ENCODE measurements around the gene UGT2B7. TPM values are rescaled to one million over a fixed set of nuclear protein-coding genes. Genes with fewer than 3 reads are reported as not detected.

The UGT2B7 gene
- total RNA-seq, 2 donors from 2014 or later, result 3.0 to 8.4 TPM

- TF ChIP-seq, protein P1, sequence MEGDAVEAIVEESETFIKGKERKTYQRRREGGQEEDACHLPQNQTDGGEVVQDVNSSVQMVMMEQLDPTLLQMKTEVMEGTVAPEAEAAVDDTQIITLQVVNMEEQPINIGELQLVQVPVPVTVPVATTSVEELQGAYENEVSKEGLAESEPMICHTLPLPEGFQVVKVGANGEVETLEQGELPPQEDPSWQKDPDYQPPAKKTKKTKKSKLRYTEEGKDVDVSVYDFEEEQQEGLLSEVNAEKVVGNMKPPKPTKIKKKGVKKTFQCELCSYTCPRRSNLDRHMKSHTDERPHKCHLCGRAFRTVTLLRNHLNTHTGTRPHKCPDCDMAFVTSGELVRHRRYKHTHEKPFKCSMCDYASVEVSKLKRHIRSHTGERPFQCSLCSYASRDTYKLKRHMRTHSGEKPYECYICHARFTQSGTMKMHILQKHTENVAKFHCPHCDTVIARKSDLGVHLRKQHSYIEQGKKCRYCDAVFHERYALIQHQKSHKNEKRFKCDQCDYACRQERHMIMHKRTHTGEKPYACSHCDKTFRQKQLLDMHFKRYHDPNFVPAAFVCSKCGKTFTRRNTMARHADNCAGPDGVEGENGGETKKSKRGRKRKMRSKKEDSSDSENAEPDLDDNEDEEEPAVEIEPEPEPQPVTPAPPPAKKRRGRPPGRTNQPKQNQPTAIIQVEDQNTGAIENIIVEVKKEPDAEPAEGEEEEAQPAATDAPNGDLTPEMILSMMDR (IDR thresholded peaks at IDR 0.05), result no peak
- Histone ChIP-seq H3K36me3 (no peaks in the 10 kb centered on the region), H3K9me3 (no peaks in the 10 kb centered on the region), H3K9ac (ENCODE audit: low read depth in 2 of 2, low read length in 2 of 2) (no peak overlapping the region), H3K4me1 (no peaks in the 10 kb centered on the region), H3K27me3 (no peaks in the 10 kb centered on the region), H3K27ac (no peak overlapping the region), H3K4me3 (no peak overlapping the region)
- intact Hi-C loops (cut with DNase I), result no loop called here
- DNase-seq, result no peak
Measured at GRCh38 chr4:69126024-69126423, 29.8 kb downstream of the UGT2B7 start.

DNA sequence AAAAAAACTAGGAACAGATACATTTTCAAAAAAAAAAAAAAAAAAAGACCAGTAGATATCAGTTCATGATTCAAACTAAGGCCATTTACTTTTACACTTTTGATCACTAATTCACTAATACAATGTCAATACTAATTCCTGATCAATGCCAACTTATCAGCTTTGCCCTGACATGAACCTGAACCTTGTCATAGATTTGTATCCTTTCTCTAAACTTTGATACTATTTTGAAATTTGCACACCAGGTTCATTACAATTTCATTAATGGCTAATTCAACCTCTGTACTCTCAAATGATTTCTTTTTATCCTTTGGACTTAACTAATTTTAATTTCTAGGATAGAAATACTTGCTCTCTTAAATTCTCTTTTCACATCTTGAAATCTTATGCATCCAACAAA lies 37.7 kb downstream of the UGT2B7 start:
- Histone ChIP-seq H3K4me1 (no peaks in the 10 kb centered on the region), H3K4me3 (no peak overlapping the region), H3K36me3 (no peaks in the 10 kb centered on the region), H3K27me3 (no peaks in the 10 kb centered on the region), H3K9ac (ENCODE audit: low read depth in 2 of 2, low read length in 2 of 2) (no peak overlapping the region), H3K27ac (no peak overlapping the region), H3K9me3 (no peaks in the 10 kb centered on the region)
- no peak for DNase-seq
- TF ChIP-seq, protein P1 (IDR thresholded peaks at IDR 0.05), result no peak
- intact Hi-C loops (cut with DNase I), result no loop called here

GRCh38 chr4:69134471-69134870 lies 38.2 kb downstream of the UGT2B7 start:
- intact Hi-C loops (cut with DNase I), result no loop called here
- no peak overlapping the region for H3K9ac ChIP-seq (ENCODE audit: low read depth in 2 of 2, low read length in 2 of 2)

GRCh38 chr4:69141320-69141719 lies 45.0 kb downstream of the UGT2B7 start:
- TF ChIP-seq, protein P1 (IDR thresholded peaks at IDR 0.05), result no peak
- Histone ChIP-seq H3K27ac (no peak overlapping the region), H3K4me3 (no peak overlapping the region)

More at GRCh38 chr4:69134471-69134870, 38.2 kb downstream of the UGT2B7 start:
- H3K9me3 ChIP-seq, result no peaks in the 10 kb centered on the region
- DNase-seq, result no peak
- TF ChIP-seq, protein P1 (IDR thresholded peaks at IDR 0.05), result no peak
- H3K4me1 ChIP-seq, result no peaks in the 10 kb centered on the region
- no peak overlapping the region for H3K27ac ChIP-seq
- H3K4me3 ChIP-seq, result no peak overlapping the region
- no peaks in the 10 kb centered on the region for H3K36me3 ChIP-seq
- no peaks in the 10 kb centered on the region for H3K27me3 ChIP-seq

DNA sequence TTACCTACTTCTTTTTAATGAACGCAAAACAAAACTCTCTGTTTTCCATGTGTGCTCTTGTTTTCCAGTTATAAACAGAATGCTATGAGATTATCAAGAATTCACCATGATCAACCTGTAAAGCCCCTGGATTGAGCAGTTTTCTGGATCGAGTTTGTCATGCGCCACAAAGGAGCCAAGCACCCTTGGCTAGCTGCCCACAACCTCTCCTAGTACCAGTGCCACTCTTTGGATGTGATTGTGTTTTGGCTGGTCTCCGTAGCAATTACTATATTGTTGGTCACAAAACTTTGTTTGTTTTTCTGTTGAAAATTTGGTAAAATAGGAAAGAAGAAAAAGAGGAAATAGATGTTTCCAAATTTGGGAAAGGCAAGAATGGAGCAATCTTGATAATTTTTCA lies 51.1 kb downstream of the UGT2B7 start:
- H3K4me1 ChIP-seq, result no peaks in the 10 kb centered on the region
- DNase-seq, result no peak
- H3K9ac ChIP-seq (ENCODE audit: low read depth in 2 of 2, low read length in 2 of 2), result no peak overlapping the region
- intact Hi-C loops (cut with DNase I), result no loop called here
- no peaks in the 10 kb centered on the region for H3K9me3 ChIP-seq
- H3K36me3 ChIP-seq, result no peaks in the 10 kb centered on the region
- no peaks in the 10 kb centered on the region for H3K27me3 ChIP-seq
- no peak overlapping the region for H3K4me3 ChIP-seq
- TF ChIP-seq, protein P1 (IDR thresholded peaks at IDR 0.05), result no peak
- H3K27ac ChIP-seq, result no peak overlapping the region

More at GRCh38 chr4:69141320-69141719, 45.0 kb downstream of the UGT2B7 start:
- no peaks in the 10 kb centered on the region for H3K4me1 ChIP-seq
- H3K36me3 ChIP-seq, result no peaks in the 10 kb centered on the region
- no peaks in the 10 kb centered on the region for H3K27me3 ChIP-seq
- DNase-seq, result no peak
- no peak overlapping the region for H3K9ac ChIP-seq (ENCODE audit: low read depth in 2 of 2, low read length in 2 of 2)
- no peaks in the 10 kb centered on the region for H3K9me3 ChIP-seq
- intact Hi-C loops (cut with DNase I), result no loop called here

Data from colonic mucosa (tissue), 4 donors.